Measurements from ENCODE around the gene SLCO6A1. TPM values are rescaled to one million over a fixed set of nuclear protein-coding genes. Genes with fewer than 3 reads are reported as not detected.
"Not testable (repeated sequence)": the region's sequence is repeated elsewhere in the genome, so short reads cannot be mapped to it uniquely, and the experiment has no call there.

The SLCO6A1 gene
- total and polyA plus RNA-seq, 2 experiments from 2014 or later = 0.77 to 1.2 TPM

DNA sequence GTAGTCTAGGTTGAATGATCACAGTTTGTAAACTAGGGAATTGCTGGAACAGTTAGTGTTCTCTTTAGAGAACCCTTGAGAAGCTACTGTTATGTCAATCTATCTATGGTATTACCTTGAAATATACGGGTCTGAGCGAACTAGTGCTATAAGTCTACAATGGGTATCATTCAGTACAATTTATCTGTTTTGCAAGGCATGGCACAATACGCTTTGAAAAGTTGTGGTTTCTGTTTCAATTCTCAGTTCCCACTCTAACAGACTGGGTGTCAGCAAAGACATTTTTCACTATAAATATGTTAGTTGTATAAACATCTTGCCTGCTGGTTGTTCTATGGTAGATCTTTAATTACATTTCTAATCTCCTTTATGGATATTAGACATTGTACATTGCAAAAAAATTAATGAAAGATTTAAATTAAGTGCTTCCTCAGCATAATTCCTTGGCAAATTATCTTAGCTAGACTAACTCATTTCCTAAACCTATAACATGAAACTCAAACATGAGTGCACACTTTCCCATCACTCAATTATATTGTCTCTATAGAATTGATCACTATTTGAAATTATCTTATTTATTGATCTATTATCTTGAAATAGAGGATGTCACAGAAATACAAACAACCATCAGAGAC is 24.9 kb upstream of the SLCO6A1 start:
- WGBS (ENCODE audit: low lambda C conversion rate, missing lambda C conversion rate) = 94% methylated on average over 3 of the region's 3 CpGs

DNA sequence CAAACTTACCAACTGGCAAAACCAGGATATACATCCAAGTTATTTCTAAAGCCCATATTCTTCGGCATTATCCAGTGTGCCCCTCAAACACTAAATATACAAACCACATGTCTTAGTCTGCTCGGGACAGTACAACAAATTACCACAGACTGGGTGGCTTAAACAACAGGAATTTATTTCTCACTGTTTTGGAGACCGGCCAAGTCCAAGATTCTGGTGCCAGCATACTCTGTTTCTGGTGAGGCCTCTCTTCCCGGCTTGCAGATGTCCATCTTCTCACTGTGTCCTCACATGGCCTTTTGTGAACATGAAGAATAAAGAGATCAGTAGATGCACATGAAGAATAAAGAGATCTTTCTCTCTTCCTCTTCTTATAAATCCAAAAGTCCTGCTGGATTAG is 12.9 kb upstream of the SLCO6A1 start:
- Histone ChIP-seq H3K4me1 (ENCODE audit: insufficient read depth) (no peaks in the 10 kb centered on the region), H2AFZ (no peak overlapping the region), H3K4me2 (no peak overlapping the region), H3K27ac (no peak overlapping the region), H3K4me3 (no peak overlapping the region), H4K20me1 (ENCODE audit: insufficient read depth, poor library complexity, severe bottlenecking) (no peaks in the 10 kb centered on the region), H3K27me3 (no peaks in the 10 kb centered on the region), H3K36me3 (replicated peaks; ENCODE audit: insufficient read depth, low read depth) (no peaks in the 10 kb centered on the region), H3K9me2 (replicated peaks; ENCODE audit: insufficient read depth) (no peaks in the 10 kb centered on the region), H3K9me3 (ENCODE audit: low read depth) (no peaks in the 10 kb centered on the region), H3K79me2 (no peaks in the 10 kb centered on the region)
- peak; percentile 23 for DNase-seq (ENCODE audit: low spot score)
- WGBS (ENCODE audit: low lambda C conversion rate, missing lambda C conversion rate) = 62% methylated on average over 4 of the region's 4 CpGs
- TF ChIP-seq, protein P1, sequence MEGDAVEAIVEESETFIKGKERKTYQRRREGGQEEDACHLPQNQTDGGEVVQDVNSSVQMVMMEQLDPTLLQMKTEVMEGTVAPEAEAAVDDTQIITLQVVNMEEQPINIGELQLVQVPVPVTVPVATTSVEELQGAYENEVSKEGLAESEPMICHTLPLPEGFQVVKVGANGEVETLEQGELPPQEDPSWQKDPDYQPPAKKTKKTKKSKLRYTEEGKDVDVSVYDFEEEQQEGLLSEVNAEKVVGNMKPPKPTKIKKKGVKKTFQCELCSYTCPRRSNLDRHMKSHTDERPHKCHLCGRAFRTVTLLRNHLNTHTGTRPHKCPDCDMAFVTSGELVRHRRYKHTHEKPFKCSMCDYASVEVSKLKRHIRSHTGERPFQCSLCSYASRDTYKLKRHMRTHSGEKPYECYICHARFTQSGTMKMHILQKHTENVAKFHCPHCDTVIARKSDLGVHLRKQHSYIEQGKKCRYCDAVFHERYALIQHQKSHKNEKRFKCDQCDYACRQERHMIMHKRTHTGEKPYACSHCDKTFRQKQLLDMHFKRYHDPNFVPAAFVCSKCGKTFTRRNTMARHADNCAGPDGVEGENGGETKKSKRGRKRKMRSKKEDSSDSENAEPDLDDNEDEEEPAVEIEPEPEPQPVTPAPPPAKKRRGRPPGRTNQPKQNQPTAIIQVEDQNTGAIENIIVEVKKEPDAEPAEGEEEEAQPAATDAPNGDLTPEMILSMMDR (IDR thresholded peaks at IDR 0.05; ENCODE audit: poor library complexity) = no peak
- TF ChIP-seq EZH2 (IDR thresholded peaks at IDR 0.05; ENCODE audit: borderline replicate concordance) (no peak), EZH2phosphoT487 (IDR thresholded peaks at IDR 0.05; ENCODE audit: low read depth, severe bottlenecking, unreplicated experiment) (no peak)

More for the DNA sequence above, 24.9 kb upstream of the SLCO6A1 start:
- no peak for DNase-seq (ENCODE audit: low spot score)
- H2AFZ ChIP-seq = no peak overlapping the region
- no peaks in the 10 kb centered on the region for H3K79me2 ChIP-seq
- no peak overlapping the region for H3K27ac ChIP-seq
- H3K27me3 ChIP-seq = no peaks in the 10 kb centered on the region
- no peak overlapping the region for H3K4me2 ChIP-seq
- no peaks in the 10 kb centered on the region for H3K9me2 ChIP-seq (replicated peaks; ENCODE audit: insufficient read depth)
- no peaks in the 10 kb centered on the region for H3K9me3 ChIP-seq (ENCODE audit: low read depth)
- H3K4me1 ChIP-seq (ENCODE audit: insufficient read depth) = no peaks in the 10 kb centered on the region
- H3K36me3 ChIP-seq (replicated peaks; ENCODE audit: insufficient read depth, low read depth) = no peaks in the 10 kb centered on the region
- no peak overlapping the region for H3K4me3 ChIP-seq
- TF ChIP-seq EZH2phosphoT487 (IDR thresholded peaks at IDR 0.05; ENCODE audit: low read depth, severe bottlenecking, unreplicated experiment) = no peak
- no peak for TF ChIP-seq EZH2 (IDR thresholded peaks at IDR 0.05; ENCODE audit: borderline replicate concordance)
- TF ChIP-seq, protein P1 (IDR thresholded peaks at IDR 0.05; ENCODE audit: poor library complexity) = no peak
- no peaks in the 10 kb centered on the region for H4K20me1 ChIP-seq (ENCODE audit: insufficient read depth, poor library complexity, severe bottlenecking)

DNA sequence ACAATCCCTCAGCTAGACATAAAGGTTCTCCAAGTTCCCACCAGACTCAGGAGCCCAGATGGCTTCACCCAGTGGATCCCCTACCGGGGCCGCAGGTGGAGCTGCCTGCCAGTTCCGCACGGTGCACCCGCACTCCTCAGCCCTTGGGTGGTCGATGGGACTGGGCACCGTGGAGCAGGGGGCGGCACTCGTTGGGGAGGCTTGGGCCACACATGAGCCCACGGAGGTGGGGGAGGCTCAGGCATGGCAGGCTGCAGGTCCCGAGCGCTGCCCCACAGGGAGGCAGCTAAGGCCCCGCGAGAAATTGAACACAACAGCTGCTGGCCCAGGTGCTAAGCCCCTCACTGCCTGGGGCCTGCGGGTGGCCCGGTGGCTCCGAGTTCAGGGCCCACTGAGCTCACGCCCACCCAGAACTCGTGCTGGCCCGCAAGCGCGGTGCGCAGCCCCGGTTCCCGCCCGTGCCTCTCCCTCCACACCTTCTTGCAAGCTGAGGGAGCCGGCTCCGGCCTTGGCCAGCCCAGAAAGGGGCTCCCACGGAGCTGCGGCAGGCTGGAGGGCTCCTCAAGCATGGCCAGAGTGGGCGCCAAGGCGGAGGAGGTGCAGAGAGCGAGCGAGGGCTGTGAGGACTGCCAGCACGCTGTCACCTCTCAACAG is 7.4 kb downstream of the SLCO6A1 start:
- not testable (repeated sequence) for H3K4me1 ChIP-seq (ENCODE audit: insufficient read depth); H3K9me3 ChIP-seq (ENCODE audit: low read depth); DNase-seq (ENCODE audit: low spot score); H3K4me3 ChIP-seq; H3K27ac ChIP-seq; H3K36me3 ChIP-seq (replicated peaks; ENCODE audit: insufficient read depth, low read depth); H3K79me2 ChIP-seq; H3K9me2 ChIP-seq (replicated peaks; ENCODE audit: insufficient read depth); H3K27me3 ChIP-seq; H2AFZ ChIP-seq; H4K20me1 ChIP-seq (ENCODE audit: insufficient read depth, poor library complexity, severe bottlenecking); H3K4me2 ChIP-seq
- 97% methylated on average over 30 of the region's 35 CpGs for WGBS (ENCODE audit: low lambda C conversion rate, missing lambda C conversion rate)

GRCh38 chr5:102483736-102484135 is 15.1 kb downstream of the SLCO6A1 start:
- no peak overlapping the region for H3K4me3 ChIP-seq
- no peaks in the 10 kb centered on the region for H4K20me1 ChIP-seq (ENCODE audit: insufficient read depth, poor library complexity, severe bottlenecking)
- no peak overlapping the region for H3K27ac ChIP-seq
- no peaks in the 10 kb centered on the region for H3K9me2 ChIP-seq (replicated peaks; ENCODE audit: insufficient read depth)
- no peaks in the 10 kb centered on the region for H3K27me3 ChIP-seq
- H3K9me3 ChIP-seq (ENCODE audit: low read depth) = no peaks in the 10 kb centered on the region
- WGBS (ENCODE audit: low lambda C conversion rate, missing lambda C conversion rate) = 80% methylated on average over 2 of the region's 2 CpGs
- no peak overlapping the region for H2AFZ ChIP-seq
- H3K36me3 ChIP-seq (replicated peaks; ENCODE audit: insufficient read depth, low read depth) = no peaks in the 10 kb centered on the region
- H3K4me2 ChIP-seq = no peak overlapping the region
- TF ChIP-seq, protein P1 (IDR thresholded peaks at IDR 0.05; ENCODE audit: poor library complexity) = no peak
- TF ChIP-seq EZH2phosphoT487 (IDR thresholded peaks at IDR 0.05; ENCODE audit: low read depth, severe bottlenecking, unreplicated experiment) = no peak
- TF ChIP-seq EZH2 (IDR thresholded peaks at IDR 0.05; ENCODE audit: borderline replicate concordance) = no peak
- H3K79me2 ChIP-seq = no peaks in the 10 kb centered on the region
- DNase-seq (ENCODE audit: low spot score) = no peak
- no peaks in the 10 kb centered on the region for H3K4me1 ChIP-seq (ENCODE audit: insufficient read depth)
